ENCODE data around the gene SLC5A9. TPM values are rescaled to one million over a fixed set of nuclear protein-coding genes. Genes with fewer than 3 reads are reported as not detected.

SLC5A9 gene
- total and polyA plus RNA-seq, 2 of the 4 experiments (the other 2 are of a cell fraction), result not detected

- Histone ChIP-seq H3K4me2 (ENCODE audit: low read depth, low read length) (no peak overlapping the region), H2AK9ac (replicated peaks; ENCODE audit: low read depth, low read length, poor library complexity) (no peak overlapping the region), H4K20me1 (ENCODE audit: insufficient read depth, low read length) (no peaks in the 10 kb centered on the region), H3K14ac (replicated peaks; ENCODE audit: low read depth, low read length) (no peak overlapping the region), H3K36me3 (ENCODE audit: control insufficient read depth, insufficient read depth, low read length) (no peaks in the 10 kb centered on the region), H3K23ac (ENCODE audit: low read depth, low read length) (no peak overlapping the region), H3K27ac (ENCODE audit: insufficient read depth, low read length) (no peak overlapping the region), H4K91ac (ENCODE audit: insufficient read depth, low read depth, low read length) (no peak overlapping the region), H2BK5ac (ENCODE audit: low read depth, low read length, poor library complexity, severe bottlenecking) (no peak overlapping the region), H2AFZ (replicated peaks; ENCODE audit: low read length, poor library complexity) (no peak overlapping the region), H3K18ac (ENCODE audit: low read depth, low read length) (no peak overlapping the region), H3K9me3 (ENCODE audit: control insufficient read depth, insufficient read depth, low read length) (no peaks in the 10 kb centered on the region; the same call in 1 of the 2 replicates), H2BK15ac (ENCODE audit: low read depth, low read length) (no peak overlapping the region), H2BK120ac (ENCODE audit: low read depth, low read length) (no peak overlapping the region), H3K4ac (ENCODE audit: low read depth, low read length) (no peak overlapping the region), H3K9me1 (ENCODE audit: insufficient read depth, low read length) (no peaks in the 10 kb centered on the region), H2BK20ac (ENCODE audit: low read depth, low read length) (no peak overlapping the region), H3K4me1 (ENCODE audit: control insufficient read depth, insufficient read depth, low read length) (no peaks in the 10 kb centered on the region), H2AK5ac (ENCODE audit: low read depth, low read length) (no peak overlapping the region), H3K56ac (ENCODE audit: extremely low read depth, insufficient read depth, low read length) (no peak overlapping the region), H4K5ac (ENCODE audit: low read depth, low read length) (no peak overlapping the region), H3K27me3 (ENCODE audit: control insufficient read depth, insufficient read depth, low read length) (no peaks in the 10 kb centered on the region; the same call in 1 of the 2 replicates), H3K79me1 (ENCODE audit: low read depth in 1 of 2, low read length in 2 of 2) (no peaks in the 10 kb centered on the region), H3K4me3 (ENCODE audit: insufficient read depth, low read depth, low read length) (no peak overlapping the region), H3K9ac (ENCODE audit: low read depth, low read length) (no peak overlapping the region), H4K8ac (ENCODE audit: low read depth in 2 of 2, low read length in 2 of 2) (no peak overlapping the region)
- POLR2A ChIA-PET (ENCODE audit: unreplicated experiment), result no interaction called here
- TF ChIP-seq POLR2A (IDR thresholded peaks at IDR 0.05; ENCODE audit: low read depth, low read length), result no peak
- TF ChIP-seq BHLHE40 (IDR thresholded peaks at IDR 0.05; ENCODE audit: low read depth, low read length), result no peak
- no peak for TF ChIP-seq RCOR1 (IDR thresholded peaks at IDR 0.05; ENCODE audit: insufficient replicate concordance, low read length)
- no peak for TF ChIP-seq MAZ (IDR thresholded peaks at IDR 0.05; ENCODE audit: borderline replicate concordance, low read depth, low read length)
- no peak for TF ChIP-seq CHD1 (IDR thresholded peaks at IDR 0.05; ENCODE audit: low read depth, low read length)
- TF ChIP-seq MXI1 (IDR thresholded peaks at IDR 0.05; ENCODE audit: borderline replicate concordance, low read depth, low read length), result no peak
- no peak for TF ChIP-seq SMC3 (IDR thresholded peaks at IDR 0.05; ENCODE audit: low read depth, low read length)
- TF ChIP-seq USF2 (IDR thresholded peaks at IDR 0.05; ENCODE audit: low read depth, low read length), result no peak
- TF ChIP-seq FOS (IDR thresholded peaks at IDR 0.05; ENCODE audit: low read depth, low read length), result no peak
- no peak for TF ChIP-seq CEBPB (IDR thresholded peaks at IDR 0.05; ENCODE audit: low read depth, low read length)
- DNase-seq, result no peak
- no TSS peak for BruUV-seq (replicated peaks)
- in situ Hi-C loops (cut with MboI; ENCODE audit: low sequenced_read_pairs) (no loop called here), intact Hi-C loops (cut with micrococcal nuclease) (no loop called here), dilution Hi-C loops (cut with HindIII; ENCODE audit: low sequenced_read_pairs, unreplicated experiment) (no loop called here)
- WGBS, 2 experiments (ENCODE audit: extremely low coverage in 2 of 2, insufficient read length in 1 of 2), result 67% methylated on average over 2 of the region's 7 CpGs; no CpG with 5 or more reads in 1 of the 2 experiments
- no peak for ATAC-seq (ENCODE audit: low read depth)
- CTCF ChIA-PET, result no interaction called here
Measured at GRCh38 chr1:48223366-48224240, 1.1 kb downstream of the SLC5A9 start.
